Prostate gland (tissue), 2 donors: ENCODE results near the gene BMAL1. TPM values are rescaled to one million over a fixed set of nuclear protein-coding genes. Genes with fewer than 3 reads are reported as not detected.
A peak's percentile ranks its signal among the peaks of the same experiment; 100 is the strongest.

Source experiments
- DNase-seq: peaks from one replicate; pipeline ENCODE4 v3.0.0-alpha.2; 2019; ENCODE audit warnings: low spot score
- H3K27ac ChIP-seq, 2 donors: fragments of 200-600 bp; sonication (generic); 2 replicates each; pipeline ENCODE4 v1.5.1; 2017 to 2019
- H3K27me3 ChIP-seq: fragments of 200-600 bp; sonication (generic); replicated peaks from 2 replicates; pipeline ENCODE4 v1.5.1; 2019; ENCODE audit not compliant: insufficient read depth
- H3K36me3 ChIP-seq, 2 donors: fragments of 200-600 bp; sonication (generic); 1 replicate in 1 of 2; 2 replicates in 1 of 2; pipeline versions ENCODE4 v1.5.1 to v1.8.1; 2017 to 2019
- H3K4me1 ChIP-seq: fragments of 200-600 bp; sonication (generic); replicated peaks from 2 replicates; pipeline ENCODE4 v1.5.1; 2019
- H3K4me3 ChIP-seq, 2 donors: fragments of 200-600 bp; sonication (generic); 2 replicates each; pipeline ENCODE4 v1.5.1; 2017 to 2019
- H3K9me3 ChIP-seq: fragments of 200-600 bp; sonication (generic); 2 replicates; pipeline ENCODE4 v1.5.1; 2017
- POLR2A ChIP-seq: fragments of 450-650 bp; IDR thresholded peaks from one replicate; pipeline ENCODE4 v1.6.1; 2016; ENCODE audit warnings: antibody characterized with exemption, mild to moderate bottlenecking
- POLR2AphosphoS5 ChIP-seq: sonication (generic); formaldehyde crosslinking; IDR thresholded peaks from one replicate; pipeline ENCODE4 v1.6.1; 2017; ENCODE audit warnings: antibody characterized with exemption
- WGBS: methylation state at CpG from one replicate; pipeline ENCODE4 v1.1.5; 2018; 5-methylcytosine and 5-hydroxymethylcytosine counted together
- intact Hi-C: fragments of 100-400 bp; cut with DNase I; formaldehyde crosslinking; loops from one replicate; pipeline ENCODE4 v1.14.2; 2022
- total RNA-seq, 2 donors: library from RNA; depleted of rRNA; stranded (reverse); fragments of >200 nt; gene quantifications; one replicate each; pipeline ENCODE4 v1.1.0, GENCODE V29; 2016
- TF ChIP-seq, protein P1 (sequence below), 4 experiments: fragments of 200-600 bp in 2 of 4; fragments of 450-650 bp in 2 of 4; sonication (generic) in 2 of 4; IDR thresholded peaks; 1 replicate in 3 of 4; 2 replicates in 1 of 4; pipeline ENCODE4 v1.5.1; 2016 to 2019; ENCODE audit warnings: antibody characterized with exemption in 4 of 4, mild to moderate bottlenecking in 2 of 4, moderate library complexity in 2 of 4

The BMAL1 gene
- total RNA-seq, 2 donors from 2014 or later, result 19.4 to 38.1 TPM

DNA sequence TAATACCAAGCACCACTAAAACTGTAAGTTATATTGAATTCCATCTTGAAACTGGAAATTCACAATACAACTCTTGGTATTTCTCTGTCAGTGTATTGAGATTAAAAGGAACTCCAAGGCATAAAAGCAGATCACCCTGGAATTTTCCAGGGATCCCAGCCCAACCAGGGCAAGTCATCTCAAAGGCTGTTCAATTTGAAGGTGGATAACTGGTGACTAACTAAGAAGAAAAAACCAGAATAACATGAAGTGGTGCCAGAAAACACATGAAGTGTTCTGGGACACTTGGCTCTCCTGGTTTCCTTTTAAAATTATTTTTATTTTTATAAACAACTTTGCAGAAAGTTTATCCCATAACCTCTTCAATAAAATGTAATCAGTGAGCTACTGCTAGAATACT, 7.8 kb upstream of the BMAL1 start:
- H3K4me1 ChIP-seq, result no peaks in the 10 kb centered on the region
- intact Hi-C loops, result no loop called here
- DNase-seq, result no peak
- no peak overlapping the region for H3K4me3 ChIP-seq
- no peaks in the 10 kb centered on the region for H3K27me3 ChIP-seq
- no peak overlapping the region for H3K27ac ChIP-seq
- H3K9me3 ChIP-seq, result no peaks in the 10 kb centered on the region
- no peaks in the 10 kb centered on the region for H3K36me3 ChIP-seq
- TF ChIP-seq, protein P1, sequence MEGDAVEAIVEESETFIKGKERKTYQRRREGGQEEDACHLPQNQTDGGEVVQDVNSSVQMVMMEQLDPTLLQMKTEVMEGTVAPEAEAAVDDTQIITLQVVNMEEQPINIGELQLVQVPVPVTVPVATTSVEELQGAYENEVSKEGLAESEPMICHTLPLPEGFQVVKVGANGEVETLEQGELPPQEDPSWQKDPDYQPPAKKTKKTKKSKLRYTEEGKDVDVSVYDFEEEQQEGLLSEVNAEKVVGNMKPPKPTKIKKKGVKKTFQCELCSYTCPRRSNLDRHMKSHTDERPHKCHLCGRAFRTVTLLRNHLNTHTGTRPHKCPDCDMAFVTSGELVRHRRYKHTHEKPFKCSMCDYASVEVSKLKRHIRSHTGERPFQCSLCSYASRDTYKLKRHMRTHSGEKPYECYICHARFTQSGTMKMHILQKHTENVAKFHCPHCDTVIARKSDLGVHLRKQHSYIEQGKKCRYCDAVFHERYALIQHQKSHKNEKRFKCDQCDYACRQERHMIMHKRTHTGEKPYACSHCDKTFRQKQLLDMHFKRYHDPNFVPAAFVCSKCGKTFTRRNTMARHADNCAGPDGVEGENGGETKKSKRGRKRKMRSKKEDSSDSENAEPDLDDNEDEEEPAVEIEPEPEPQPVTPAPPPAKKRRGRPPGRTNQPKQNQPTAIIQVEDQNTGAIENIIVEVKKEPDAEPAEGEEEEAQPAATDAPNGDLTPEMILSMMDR (IDR thresholded peaks at IDR 0.05), result no peak
- peak; percentile 13 for TF ChIP-seq POLR2AphosphoS5

DNA sequence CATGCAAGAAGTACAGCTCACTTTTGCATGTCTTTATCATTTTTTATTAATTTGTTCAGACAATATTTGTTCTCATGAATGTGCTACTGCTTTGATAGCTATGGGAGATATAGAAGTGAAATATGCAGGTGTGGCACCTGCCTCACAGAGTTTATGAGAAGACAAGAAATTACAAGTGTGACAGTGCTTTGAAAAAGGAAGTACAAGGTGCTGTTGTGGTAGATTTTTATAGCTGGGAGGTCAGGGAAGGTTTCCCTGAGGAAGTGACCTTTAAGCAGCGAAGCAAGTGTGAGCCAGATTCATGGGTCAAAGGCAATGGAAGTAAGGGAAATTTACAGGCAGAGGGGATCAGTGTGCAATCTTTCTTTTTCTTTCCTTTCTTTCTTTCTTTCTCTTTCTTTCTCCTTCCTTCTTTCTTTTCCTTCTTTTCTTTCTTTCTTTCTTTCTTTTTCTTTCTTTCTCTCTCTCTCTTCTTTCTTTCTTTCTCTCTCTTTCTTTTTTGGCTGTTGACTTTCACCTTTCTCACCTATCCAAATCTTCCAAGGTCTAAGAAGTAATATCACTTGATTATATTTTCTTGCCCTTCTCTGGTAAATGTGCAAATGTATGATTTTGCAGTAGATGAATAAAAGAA, 6.4 kb upstream of the BMAL1 start:
- H3K27ac ChIP-seq, result no peak overlapping the region
- no peaks in the 10 kb centered on the region for H3K4me1 ChIP-seq
- H3K27me3 ChIP-seq, result no peaks in the 10 kb centered on the region
- TF ChIP-seq POLR2AphosphoS5 (peak; percentile 67), POLR2A (no peak)
- H3K4me3 ChIP-seq, result no peak overlapping the region
- intact Hi-C loops, result no loop called here
- 22% methylated on average over 1 of the region's 1 CpG for WGBS
- H3K9me3 ChIP-seq, result no peaks in the 10 kb centered on the region
- H3K36me3 ChIP-seq, result no peaks in the 10 kb centered on the region
- no peak for DNase-seq

DNA sequence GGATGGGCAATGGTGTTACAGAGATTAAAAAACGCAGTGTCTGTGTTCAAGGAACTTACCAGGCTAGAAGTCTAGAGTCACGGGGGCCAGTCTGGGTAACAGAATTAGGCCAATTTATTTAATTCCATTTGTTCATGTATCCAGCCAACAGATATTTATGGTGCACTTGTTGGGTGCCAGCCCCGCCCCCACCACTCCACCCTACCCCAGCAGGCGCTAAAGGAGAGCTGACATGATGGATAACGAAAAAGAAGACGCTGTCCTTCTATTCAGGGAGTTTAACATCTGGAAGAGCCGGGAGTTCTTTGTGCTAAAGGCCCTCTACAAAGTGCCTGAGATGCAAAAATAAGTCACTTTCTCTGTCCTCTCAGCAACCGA, 1.1 kb upstream of the BMAL1 start:
- no peaks in the 10 kb centered on the region for H3K9me3 ChIP-seq
- no peaks in the 10 kb centered on the region for H3K27me3 ChIP-seq
- H3K36me3 ChIP-seq, result no peaks in the 10 kb centered on the region
- peak overlapping the region; percentile 73 to 79 for H3K27ac ChIP-seq
- intact Hi-C loops, result loop anchor here (5.0 kb wide), 1 partner anchor 66 kb away; no protein-coding TSS in a partner anchor
- 7% methylated on average over 8 of the region's 8 CpGs for WGBS
- H3K4me1 ChIP-seq, result no peaks in the 10 kb centered on the region
- peak overlapping the region; percentile 90 to 91 for H3K4me3 ChIP-seq
- TF ChIP-seq POLR2A, result no peak
- TF ChIP-seq, protein P1 (IDR thresholded peaks at IDR 0.05), result no peak
- TF ChIP-seq POLR2AphosphoS5, result no peak
- DNase-seq, result no peak

DNA sequence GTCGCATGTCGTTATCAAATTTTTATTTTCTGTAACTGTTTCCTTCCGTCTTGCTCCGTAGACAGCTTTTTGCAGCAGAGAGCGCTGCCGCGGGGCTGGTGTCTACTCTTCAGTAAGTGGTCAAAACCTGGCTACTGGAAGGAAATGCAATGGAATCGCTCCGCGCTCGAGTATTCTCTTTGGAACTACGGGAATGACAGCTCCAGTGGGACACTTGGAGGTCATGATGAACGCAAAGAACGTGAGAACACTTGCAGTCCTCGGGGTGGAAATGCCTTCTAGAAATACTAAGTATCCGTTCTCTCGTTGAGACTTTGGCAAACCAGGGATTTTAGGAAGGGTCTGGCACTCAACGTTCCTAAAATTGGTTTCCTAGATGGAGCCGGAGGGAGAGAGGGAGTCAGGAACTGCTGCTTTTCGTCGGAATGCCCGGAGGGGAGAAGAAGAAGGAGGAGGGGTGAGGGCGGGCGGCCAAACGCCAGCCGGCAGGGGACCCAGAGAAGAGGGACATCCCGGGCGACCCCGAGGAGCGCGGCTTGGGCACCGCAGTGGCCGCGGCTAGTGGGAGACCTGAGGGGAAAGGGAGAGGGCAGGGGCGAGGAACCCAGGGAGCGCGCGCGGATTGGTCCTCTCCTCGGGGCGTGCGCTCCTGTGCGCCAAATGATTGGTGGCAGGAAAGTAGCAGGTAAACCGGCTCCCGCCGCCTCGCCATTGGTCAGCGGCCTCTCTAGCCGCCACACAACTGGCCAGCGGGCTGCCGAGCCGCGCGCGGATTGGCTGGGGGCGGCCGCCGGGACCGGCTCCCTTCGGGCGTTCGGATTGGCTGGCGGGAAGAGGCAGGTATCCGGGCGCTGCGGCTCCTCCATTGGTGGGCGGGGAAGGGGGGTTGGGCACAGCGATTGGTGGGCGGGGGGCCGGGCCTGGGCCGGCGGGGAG, 490 bp upstream of the BMAL1 start:
- under 1% methylated on average over 65 of the region's 72 CpGs for WGBS
- intact Hi-C loops, result loop anchor here (5.0 kb wide), 1 partner anchor 65 kb away; no protein-coding TSS in a partner anchor

More for the DNA sequence above, 490 bp upstream of the BMAL1 start:
- H3K4me1 ChIP-seq, result no peaks in the 10 kb centered on the region
- peak; percentile 99 for DNase-seq
- peak; percentile 87 for TF ChIP-seq POLR2AphosphoS5
- TF ChIP-seq, protein P1 (IDR thresholded peaks at IDR 0.05), result no peak
- peak; percentile 62 for TF ChIP-seq POLR2A
- H3K27ac ChIP-seq, result peak overlapping the region; percentile 83 to 84
- H3K9me3 ChIP-seq, result no peaks in the 10 kb centered on the region
- H3K36me3 ChIP-seq, result no peaks in the 10 kb centered on the region
- H3K4me3 ChIP-seq, result peak overlapping the region; percentile 90 to 91
- H3K27me3 ChIP-seq, result no peaks in the 10 kb centered on the region
